GM12801 (cell line): ENCODE results near the gene UNC50.

Experiments used
- CTCF ChIP-seq: IDR thresholded peaks from one replicate; pipeline ENCODE4 v1.5.1; 2011; ENCODE audit warnings: control low read depth; ENCODE audit not compliant: insufficient read length; ENCODE audit errors: extremely low read depth

Gene UNC50

GRCh38 chr2:98578231-98578630, 30.2 kb upstream of the UNC50 start:
- TF ChIP-seq CTCF: no peak

- no peak for TF ChIP-seq CTCF
Measured at GRCh38 chr2:98579926-98580325, 28.5 kb upstream of the UNC50 start.

- TF ChIP-seq CTCF: no peak
Measured at GRCh38 chr2:98580656-98581284, 27.6 kb upstream of the UNC50 start.

- no peak for TF ChIP-seq CTCF
Measured at GRCh38 chr2:98582523-98582922, 25.9 kb upstream of the UNC50 start.

- TF ChIP-seq CTCF: no peak
Measured at GRCh38 chr2:98583276-98583675, 25.1 kb upstream of the UNC50 start.

GRCh38 chr2:98583816-98584618, 24.4 kb upstream of the UNC50 start:
- TF ChIP-seq CTCF: no peak

GRCh38 chr2:98585386-98585785, 23.0 kb upstream of the UNC50 start:
- TF ChIP-seq CTCF: no peak
